Measurements from ENCODE around the gene STON1.

DNA sequence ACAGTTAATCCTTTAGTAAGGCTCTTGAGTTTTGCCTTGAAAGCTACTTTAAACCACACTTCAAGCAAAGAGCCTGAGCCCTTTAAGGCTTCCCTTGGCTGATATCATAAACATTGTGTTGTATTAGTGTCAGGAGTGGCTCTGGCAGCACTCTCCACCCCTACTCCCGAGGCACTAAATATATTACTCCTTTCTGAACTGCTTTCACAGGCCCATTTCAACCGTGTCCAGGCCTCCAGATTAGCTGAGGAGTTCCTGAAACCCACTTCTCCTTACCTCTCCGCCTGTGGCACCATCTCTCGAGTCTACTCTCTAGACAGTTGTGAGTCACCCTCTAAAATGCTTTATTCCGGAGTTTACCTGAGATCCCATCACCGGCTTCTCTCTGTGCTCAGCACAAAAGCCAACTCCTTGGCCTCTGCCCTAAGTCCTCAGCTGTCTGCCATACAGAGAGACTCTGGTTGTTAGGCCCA lies 14.4 kb upstream of the STON1 start:
- TF ChIP-seq, protein P1, sequence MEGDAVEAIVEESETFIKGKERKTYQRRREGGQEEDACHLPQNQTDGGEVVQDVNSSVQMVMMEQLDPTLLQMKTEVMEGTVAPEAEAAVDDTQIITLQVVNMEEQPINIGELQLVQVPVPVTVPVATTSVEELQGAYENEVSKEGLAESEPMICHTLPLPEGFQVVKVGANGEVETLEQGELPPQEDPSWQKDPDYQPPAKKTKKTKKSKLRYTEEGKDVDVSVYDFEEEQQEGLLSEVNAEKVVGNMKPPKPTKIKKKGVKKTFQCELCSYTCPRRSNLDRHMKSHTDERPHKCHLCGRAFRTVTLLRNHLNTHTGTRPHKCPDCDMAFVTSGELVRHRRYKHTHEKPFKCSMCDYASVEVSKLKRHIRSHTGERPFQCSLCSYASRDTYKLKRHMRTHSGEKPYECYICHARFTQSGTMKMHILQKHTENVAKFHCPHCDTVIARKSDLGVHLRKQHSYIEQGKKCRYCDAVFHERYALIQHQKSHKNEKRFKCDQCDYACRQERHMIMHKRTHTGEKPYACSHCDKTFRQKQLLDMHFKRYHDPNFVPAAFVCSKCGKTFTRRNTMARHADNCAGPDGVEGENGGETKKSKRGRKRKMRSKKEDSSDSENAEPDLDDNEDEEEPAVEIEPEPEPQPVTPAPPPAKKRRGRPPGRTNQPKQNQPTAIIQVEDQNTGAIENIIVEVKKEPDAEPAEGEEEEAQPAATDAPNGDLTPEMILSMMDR (conservative IDR thresholded peaks at IDR 0.05 in 1 of 2, IDR thresholded peaks at IDR 0.05 in 1 of 2; ENCODE audit: extremely low read depth in 1 of 2, insufficient read depth in 1 of 2, low read depth in 1 of 2, low read length in 2 of 2) = no peak
- TF ChIP-seq EZH2 (IDR thresholded peaks at IDR 0.05; ENCODE audit: borderline replicate concordance, low read length) = no peak

Measured in mammary epithelial cell (primary cell).